HG03460 (cell line): ENCODE data around the gene MARVELD1.

Experiments used
- ATAC-seq: cut with Tn5 transposase; IDR thresholded peaks from one replicate; pipeline ENCODE4 v1.9.1; 2021; ENCODE audit not compliant: unreplicated experiment

MARVELD1 gene

DNA sequence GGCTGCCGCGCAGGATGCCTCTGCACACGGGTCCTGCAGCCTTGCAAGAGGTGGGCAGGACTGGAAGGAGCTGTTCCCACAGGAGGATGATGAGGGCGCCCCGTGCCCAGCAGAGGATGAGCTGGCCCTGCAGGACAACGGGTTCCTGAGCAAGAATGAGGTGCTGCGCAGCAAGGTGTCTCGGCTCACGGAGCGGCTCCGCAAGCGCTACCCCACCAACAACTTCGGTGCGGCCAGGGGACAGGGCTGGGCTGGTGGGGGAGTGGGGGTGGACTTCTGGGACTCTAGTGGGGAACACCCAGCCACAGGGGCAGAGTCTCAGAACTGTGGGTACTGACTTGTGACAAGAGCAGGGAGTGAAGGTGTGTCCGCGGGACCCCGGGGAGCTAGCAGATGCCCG lies 39.4 kb downstream of the MARVELD1 start:
- no peak for ATAC-seq

DNA sequence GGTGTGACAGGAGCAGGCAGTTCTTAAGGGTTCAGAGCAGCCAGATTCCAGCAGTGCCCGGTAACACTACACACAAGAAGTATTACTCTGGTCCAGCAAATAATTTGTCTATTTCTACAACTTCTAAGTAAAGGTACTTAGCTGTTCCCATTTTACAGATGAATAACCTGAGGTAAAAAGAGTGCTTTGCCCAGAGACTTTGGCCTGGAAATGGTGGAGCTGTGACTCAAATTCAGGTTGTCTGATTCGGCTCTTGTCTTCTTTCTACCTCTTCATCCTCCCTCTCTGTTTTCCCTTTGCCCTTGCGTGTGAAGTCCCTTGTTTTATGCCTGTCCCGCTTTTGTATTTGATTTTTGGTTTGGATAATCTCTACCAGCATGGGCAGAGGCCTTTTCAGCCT lies 41.2 kb downstream of the MARVELD1 start:
- ATAC-seq: no peak

DNA sequence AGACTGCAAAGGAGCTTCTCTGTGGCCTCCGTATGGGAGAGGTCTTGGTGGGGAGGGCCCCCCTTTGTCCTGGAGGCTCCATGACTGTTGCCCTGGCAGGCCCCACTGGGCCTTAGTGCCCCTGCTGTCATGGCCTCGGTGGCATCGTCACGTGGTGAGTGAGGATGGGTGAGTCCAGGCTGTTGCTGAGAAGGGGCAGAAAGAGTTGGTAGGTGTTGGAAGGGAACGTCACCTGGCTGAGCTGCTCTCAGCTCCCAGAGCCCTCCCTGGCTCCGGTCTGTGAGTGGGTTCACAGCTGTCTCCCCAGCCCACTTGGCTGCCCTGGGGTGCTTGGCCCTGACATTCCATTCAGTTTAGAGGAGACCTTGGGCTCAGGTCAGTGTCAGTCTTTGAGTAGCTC lies 42.2 kb downstream of the MARVELD1 start:
- no peak for ATAC-seq

GRCh38 chr10:97757471-97757870 lies 43.9 kb downstream of the MARVELD1 start:
- no peak for ATAC-seq

- peak; percentile 58 for ATAC-seq
These were observed 45.8 kb downstream of the MARVELD1 start for GRCh38 chr10:97759158-97759887.

GRCh38 chr10:97759946-97760345 lies 46.4 kb downstream of the MARVELD1 start:
- ATAC-seq: no peak

- ATAC-seq: no peak
These were observed 47.1 kb downstream of the MARVELD1 start for GRCh38 chr10:97760461-97761257.

GRCh38 chr10:97761331-97761865 lies 47.9 kb downstream of the MARVELD1 start:
- ATAC-seq: no peak

DNA sequence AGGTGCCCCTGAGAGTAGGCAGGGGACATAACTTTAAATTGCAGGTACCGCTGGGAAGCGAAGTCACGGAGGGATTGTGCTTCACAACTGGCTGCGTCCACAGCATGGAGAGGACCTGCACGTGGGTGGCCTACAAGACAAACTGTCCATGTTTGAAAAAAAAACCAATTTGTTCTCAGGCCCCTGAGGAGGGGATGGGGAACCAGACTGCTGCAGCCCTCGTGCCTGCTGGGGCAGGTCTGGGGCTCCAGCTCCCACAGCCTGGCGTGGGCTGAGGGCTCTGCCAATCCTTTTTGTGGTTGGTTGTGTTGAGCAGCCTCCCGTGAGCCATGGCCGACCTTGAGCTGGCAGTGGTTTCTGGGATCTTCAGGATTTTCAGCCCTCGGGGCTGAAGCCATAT lies 48.5 kb downstream of the MARVELD1 start:
- ATAC-seq: no peak

- no peak for ATAC-seq
These were observed 49.3 kb downstream of the MARVELD1 start for GRCh38 chr10:97762816-97763215.

GRCh38 chr10:97763411-97763810 lies 49.9 kb downstream of the MARVELD1 start:
- no peak for ATAC-seq

GRCh38 chr10:97763947-97764346 lies 50.4 kb downstream of the MARVELD1 start:
- ATAC-seq: no peak

GRCh38 chr10:97764519-97764931 lies 51.0 kb downstream of the MARVELD1 start:
- no peak for ATAC-seq

- no peak for ATAC-seq
These were observed 51.7 kb downstream of the MARVELD1 start for GRCh38 chr10:97765201-97765600.

- ATAC-seq: no peak
These were observed 52.7 kb downstream of the MARVELD1 start for GRCh38 chr10:97766106-97766810.

DNA sequence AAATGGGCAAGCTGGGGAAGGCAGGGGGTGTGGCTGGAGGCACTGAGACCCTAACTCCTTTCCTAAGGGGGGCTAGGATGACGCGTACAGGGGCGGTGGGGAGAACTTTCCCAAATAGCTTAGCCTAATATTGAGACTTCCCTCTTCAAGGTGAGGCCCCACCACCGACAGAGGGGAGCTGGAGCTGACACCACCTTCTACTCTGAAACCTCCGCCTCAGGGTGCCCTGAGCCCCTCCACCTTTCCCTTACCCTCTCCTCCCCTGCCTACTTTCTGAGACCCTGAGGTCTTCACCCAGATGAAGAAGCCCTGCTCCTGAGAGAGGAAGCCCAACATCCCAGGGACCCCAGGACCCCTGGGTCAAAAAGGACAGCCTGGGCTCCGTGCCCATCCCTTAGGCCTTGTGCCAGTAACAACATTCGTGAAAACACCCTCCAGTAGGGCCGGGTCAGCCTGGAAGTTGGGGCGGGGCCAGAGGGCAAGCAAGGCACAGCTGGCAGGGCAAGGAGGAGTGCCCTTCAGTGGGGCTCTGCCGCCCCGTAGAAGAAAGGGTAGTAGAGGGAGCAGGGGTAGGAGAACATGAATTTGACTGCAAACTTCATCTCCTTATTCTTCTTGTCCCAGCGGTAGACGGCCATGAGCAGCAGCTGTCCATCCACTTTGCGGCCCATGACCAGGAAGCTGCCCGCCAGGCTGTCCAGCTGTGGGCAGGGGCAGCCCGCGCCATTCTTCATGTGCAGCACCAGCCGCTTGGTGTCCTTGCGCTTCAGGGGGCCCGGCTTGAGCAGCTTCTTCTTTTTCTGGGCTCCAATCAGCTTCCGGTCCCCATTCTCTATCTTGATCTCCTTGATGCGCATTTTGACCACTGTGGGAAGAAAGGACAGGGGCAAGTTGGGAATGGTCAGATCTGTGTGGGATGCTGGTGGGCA lies 53.7 kb downstream of the MARVELD1 start:
- ATAC-seq: no peak
